Parathyroid adenoma (tissue), 2 donors: ENCODE data around the gene PER3.

ENCODE experiments used
- H2AFZ ChIP-seq: fragments of 300-600 bp; sonication (generic); one replicate; pipeline ENCODE4 v1.7.0; 2017; ENCODE audit warnings: antibody characterized with exemption, mild to moderate bottlenecking
- H3K27ac ChIP-seq: fragments of 300-600 bp; sonication (generic); one replicate; pipeline ENCODE4 v1.7.0; 2017
- H3K27me3 ChIP-seq: fragments of 300-600 bp; sonication (generic); one replicate; pipeline ENCODE4 v1.7.0; 2017; ENCODE audit warnings: low read length; ENCODE audit not compliant: control insufficient read depth, insufficient read depth
- H3K36me3 ChIP-seq: fragments of 300-600 bp; sonication (generic); one replicate; pipeline ENCODE4 v1.7.0; 2017; ENCODE audit warnings: low read length; ENCODE audit not compliant: control insufficient read depth, insufficient read depth
- H3K4me1 ChIP-seq: fragments of 300-600 bp; sonication (generic); one replicate; pipeline ENCODE4 v1.7.0; 2017; ENCODE audit warnings: control low read depth
- H3K4me2 ChIP-seq: fragments of 300-600 bp; sonication (generic); one replicate; pipeline ENCODE4 v1.7.0; 2017; ENCODE audit warnings: low read length
- H3K4me3 ChIP-seq: fragments of 300-600 bp; sonication (generic); one replicate; pipeline ENCODE4 v1.7.0; 2017; ENCODE audit warnings: low read depth, low read length
- H3K79me2 ChIP-seq: fragments of 300-600 bp; sonication (generic); one replicate; pipeline ENCODE4 v1.7.0; 2017; ENCODE audit warnings: control low read depth
- H3K9ac ChIP-seq: fragments of 300-600 bp; sonication (generic); one replicate; pipeline ENCODE4 v1.7.0; 2017; ENCODE audit warnings: mild to moderate bottlenecking
- H3K9me3 ChIP-seq: fragments of 300-600 bp; sonication (generic); one replicate; pipeline ENCODE4 v1.7.0; 2017; ENCODE audit warnings: low read length; ENCODE audit not compliant: control insufficient read depth
- TF ChIP-seq, protein P1 (sequence below): fragments of 300-600 bp; sonication (generic); IDR thresholded peaks from one replicate; pipeline ENCODE4 v1.7.0; 2017; ENCODE audit warnings: antibody characterized with exemption, mild to moderate bottlenecking
- donor health status: primary hyperparathyroidism.

PER3 gene

DNA sequence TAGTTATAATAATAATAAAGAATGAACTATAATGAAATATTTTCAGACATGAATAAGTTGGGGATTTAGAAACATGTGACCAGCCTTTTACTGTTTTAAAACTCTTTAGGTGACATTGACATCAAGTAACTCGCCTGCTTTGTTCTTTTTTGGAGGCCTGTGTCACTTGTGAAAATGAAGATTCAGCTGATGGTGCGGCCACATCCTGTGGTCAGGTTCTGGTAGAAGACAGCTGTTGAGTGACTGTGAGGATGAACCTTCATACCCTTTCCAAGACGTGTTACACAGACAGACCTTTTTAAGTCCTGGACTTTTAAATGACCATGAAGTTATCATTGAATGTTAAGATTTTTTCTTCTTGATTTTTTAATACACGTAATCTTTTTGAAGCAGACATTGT lies 58.4 kb downstream of the PER3 start:
- TF ChIP-seq, protein P1, sequence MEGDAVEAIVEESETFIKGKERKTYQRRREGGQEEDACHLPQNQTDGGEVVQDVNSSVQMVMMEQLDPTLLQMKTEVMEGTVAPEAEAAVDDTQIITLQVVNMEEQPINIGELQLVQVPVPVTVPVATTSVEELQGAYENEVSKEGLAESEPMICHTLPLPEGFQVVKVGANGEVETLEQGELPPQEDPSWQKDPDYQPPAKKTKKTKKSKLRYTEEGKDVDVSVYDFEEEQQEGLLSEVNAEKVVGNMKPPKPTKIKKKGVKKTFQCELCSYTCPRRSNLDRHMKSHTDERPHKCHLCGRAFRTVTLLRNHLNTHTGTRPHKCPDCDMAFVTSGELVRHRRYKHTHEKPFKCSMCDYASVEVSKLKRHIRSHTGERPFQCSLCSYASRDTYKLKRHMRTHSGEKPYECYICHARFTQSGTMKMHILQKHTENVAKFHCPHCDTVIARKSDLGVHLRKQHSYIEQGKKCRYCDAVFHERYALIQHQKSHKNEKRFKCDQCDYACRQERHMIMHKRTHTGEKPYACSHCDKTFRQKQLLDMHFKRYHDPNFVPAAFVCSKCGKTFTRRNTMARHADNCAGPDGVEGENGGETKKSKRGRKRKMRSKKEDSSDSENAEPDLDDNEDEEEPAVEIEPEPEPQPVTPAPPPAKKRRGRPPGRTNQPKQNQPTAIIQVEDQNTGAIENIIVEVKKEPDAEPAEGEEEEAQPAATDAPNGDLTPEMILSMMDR = no peak
- H2AFZ ChIP-seq = no peak overlapping the region
- no peaks in the 10 kb centered on the region for H3K4me1 ChIP-seq
- no peak overlapping the region for H3K9ac ChIP-seq
- no peaks in the 10 kb centered on the region for H3K9me3 ChIP-seq
- H3K4me3 ChIP-seq = no peak overlapping the region
- H3K79me2 ChIP-seq = no peaks in the 10 kb centered on the region
- no peak overlapping the region for H3K4me2 ChIP-seq
- H3K36me3 ChIP-seq = no peaks in the 10 kb centered on the region
- H3K27ac ChIP-seq = no peak overlapping the region
- no peaks in the 10 kb centered on the region for H3K27me3 ChIP-seq

DNA sequence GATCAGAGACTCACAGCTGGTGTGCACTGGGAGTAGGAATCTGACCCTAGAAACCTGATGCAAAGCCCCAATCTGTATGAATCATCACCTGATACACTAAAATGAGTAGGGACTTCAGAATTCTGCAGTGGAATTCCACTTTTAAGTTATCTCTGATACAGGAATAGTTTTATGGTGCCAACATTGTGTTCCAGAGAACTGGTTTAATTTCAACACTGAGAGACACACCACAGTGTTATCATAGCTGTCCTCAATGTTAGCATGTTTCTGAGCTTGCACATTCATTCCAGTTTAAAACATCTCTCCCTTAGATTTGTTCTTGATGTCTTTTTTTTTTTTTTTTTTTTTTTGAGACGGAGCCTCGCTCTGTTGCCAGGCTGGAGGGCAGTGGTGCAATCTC lies 61.7 kb downstream of the PER3 start:
- H3K79me2 ChIP-seq = no peaks in the 10 kb centered on the region

DNA sequence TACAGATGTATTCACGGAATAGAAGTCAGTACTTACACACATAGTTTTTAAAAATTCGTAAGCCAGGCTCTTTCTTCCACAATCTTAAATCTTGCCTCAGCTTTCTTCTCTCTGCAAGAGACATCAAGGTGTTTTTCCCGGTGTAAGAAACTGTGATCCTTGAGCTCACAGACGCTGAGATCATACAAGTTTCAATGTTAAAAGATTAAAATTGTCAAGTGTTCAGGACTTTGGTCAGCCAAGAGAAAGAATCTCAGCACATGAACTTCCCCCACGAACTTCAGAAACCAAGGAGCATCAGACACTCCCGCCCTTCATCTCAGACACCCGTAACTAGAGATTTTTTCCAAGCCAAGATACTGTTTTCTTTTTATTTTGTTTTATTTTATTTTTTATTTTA lies 62.6 kb downstream of the PER3 start:
- no peak overlapping the region for H3K27ac ChIP-seq
- H3K4me1 ChIP-seq = no peaks in the 10 kb centered on the region
- TF ChIP-seq, protein P1 = no peak

More for the DNA sequence above, 61.7 kb downstream of the PER3 start:
- TF ChIP-seq, protein P1 = no peak
- Histone ChIP-seq H3K4me2 (no peak overlapping the region), H3K4me1 (no peaks in the 10 kb centered on the region), H3K4me3 (no peak overlapping the region), H3K9me3 (no peaks in the 10 kb centered on the region), H2AFZ (no peak overlapping the region), H3K36me3 (no peaks in the 10 kb centered on the region), H3K27me3 (no peaks in the 10 kb centered on the region), H3K27ac (no peak overlapping the region), H3K9ac (no peak overlapping the region)

DNA sequence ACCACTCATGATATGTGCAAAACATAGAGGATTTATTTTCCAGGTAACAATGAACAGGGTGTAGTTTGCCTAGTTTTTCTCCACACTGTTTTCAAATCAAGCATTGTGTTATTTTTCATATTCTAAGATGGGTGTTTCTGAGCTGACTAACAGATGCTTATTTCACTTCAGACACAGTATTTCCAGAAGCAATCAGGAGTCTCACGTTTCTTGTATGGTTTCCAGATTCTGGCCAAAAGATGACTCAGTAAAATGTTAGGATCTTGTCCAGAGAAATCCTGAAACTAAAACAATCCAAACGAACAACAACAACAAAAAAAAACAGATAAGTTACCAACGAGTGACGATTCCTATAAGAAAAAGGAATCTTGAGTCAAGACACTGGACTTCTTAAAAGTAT lies 63.5 kb downstream of the PER3 start:
- TF ChIP-seq, protein P1 = no peak
- no peaks in the 10 kb centered on the region for H3K36me3 ChIP-seq
- no peak overlapping the region for H3K4me3 ChIP-seq
- no peaks in the 10 kb centered on the region for H3K79me2 ChIP-seq
- H3K27me3 ChIP-seq = no peaks in the 10 kb centered on the region
- H3K9ac ChIP-seq = no peak overlapping the region
- no peaks in the 10 kb centered on the region for H3K9me3 ChIP-seq
- no peak overlapping the region for H3K4me2 ChIP-seq
- H2AFZ ChIP-seq = no peak overlapping the region
- H3K27ac ChIP-seq = no peak overlapping the region
- no peaks in the 10 kb centered on the region for H3K4me1 ChIP-seq

More for the DNA sequence above, 62.6 kb downstream of the PER3 start:
- Histone ChIP-seq H3K4me2 (no peak overlapping the region), H3K4me3 (no peak overlapping the region), H3K9me3 (no peaks in the 10 kb centered on the region), H2AFZ (no peak overlapping the region), H3K9ac (no peak overlapping the region), H3K27me3 (no peaks in the 10 kb centered on the region), H3K36me3 (no peaks in the 10 kb centered on the region), H3K79me2 (no peaks in the 10 kb centered on the region)

DNA sequence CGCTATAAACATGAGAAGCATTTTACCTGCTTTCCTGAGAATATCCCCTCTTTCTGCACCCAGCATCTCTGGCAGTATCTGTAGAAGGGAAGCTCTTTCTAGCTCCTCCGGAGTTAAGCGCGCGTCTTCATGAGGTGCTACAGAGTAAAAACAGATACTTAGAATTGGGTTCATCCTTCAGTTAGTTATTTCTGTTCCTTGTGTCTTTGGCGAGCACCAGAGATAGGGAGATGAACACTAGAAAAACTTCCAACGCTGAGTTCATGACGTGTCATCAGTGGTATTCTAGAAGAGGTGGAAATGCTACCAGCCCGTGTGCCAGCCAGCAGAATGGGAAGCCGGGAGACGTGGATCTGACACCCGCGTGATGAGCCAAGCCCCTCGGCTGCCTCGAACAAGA lies 66.7 kb downstream of the PER3 start:
- H3K4me3 ChIP-seq = no peak overlapping the region
- no peak overlapping the region for H3K9ac ChIP-seq
- no peaks in the 10 kb centered on the region for H3K9me3 ChIP-seq
- no peaks in the 10 kb centered on the region for H3K79me2 ChIP-seq
- no peaks in the 10 kb centered on the region for H3K36me3 ChIP-seq
- TF ChIP-seq, protein P1 = no peak
- H3K27ac ChIP-seq = no peak overlapping the region
- H3K4me1 ChIP-seq = no peaks in the 10 kb centered on the region
- no peak overlapping the region for H2AFZ ChIP-seq
- H3K27me3 ChIP-seq = no peaks in the 10 kb centered on the region
- no peak overlapping the region for H3K4me2 ChIP-seq
